Measurements from ENCODE around the gene MRPL17.

GRCh38 chr11:6703247-6704063 is 20.3 kb upstream of the MRPL17 start:
- TF ChIP-seq, protein P1, sequence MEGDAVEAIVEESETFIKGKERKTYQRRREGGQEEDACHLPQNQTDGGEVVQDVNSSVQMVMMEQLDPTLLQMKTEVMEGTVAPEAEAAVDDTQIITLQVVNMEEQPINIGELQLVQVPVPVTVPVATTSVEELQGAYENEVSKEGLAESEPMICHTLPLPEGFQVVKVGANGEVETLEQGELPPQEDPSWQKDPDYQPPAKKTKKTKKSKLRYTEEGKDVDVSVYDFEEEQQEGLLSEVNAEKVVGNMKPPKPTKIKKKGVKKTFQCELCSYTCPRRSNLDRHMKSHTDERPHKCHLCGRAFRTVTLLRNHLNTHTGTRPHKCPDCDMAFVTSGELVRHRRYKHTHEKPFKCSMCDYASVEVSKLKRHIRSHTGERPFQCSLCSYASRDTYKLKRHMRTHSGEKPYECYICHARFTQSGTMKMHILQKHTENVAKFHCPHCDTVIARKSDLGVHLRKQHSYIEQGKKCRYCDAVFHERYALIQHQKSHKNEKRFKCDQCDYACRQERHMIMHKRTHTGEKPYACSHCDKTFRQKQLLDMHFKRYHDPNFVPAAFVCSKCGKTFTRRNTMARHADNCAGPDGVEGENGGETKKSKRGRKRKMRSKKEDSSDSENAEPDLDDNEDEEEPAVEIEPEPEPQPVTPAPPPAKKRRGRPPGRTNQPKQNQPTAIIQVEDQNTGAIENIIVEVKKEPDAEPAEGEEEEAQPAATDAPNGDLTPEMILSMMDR (IDR thresholded peaks at IDR 0.05; ENCODE audit: insufficient read depth, low read depth, low read length), result peak; percentile 57
- no peak for TF ChIP-seq EZH2 (IDR thresholded peaks at IDR 0.05; ENCODE audit: insufficient read depth, low read length)

Data from astrocyte (in vitro differentiated cells and primary cell).